Jurkat, Clone E6-1 (cell line): ENCODE results near the gene AGAP1.

Experiments used
- DNase-seq: peaks from one replicate; pipeline ENCODE4 v3.0.0-alpha.2; 2011; ENCODE audit warnings: low read depth, low spot score
- H3K4me3 ChIP-seq: 2 replicates; pipeline ENCODE4 v1.5.1; 2011; ENCODE audit warnings: mild to moderate bottlenecking, low read length, control low read depth, moderate library complexity

AGAP1 gene

DNA sequence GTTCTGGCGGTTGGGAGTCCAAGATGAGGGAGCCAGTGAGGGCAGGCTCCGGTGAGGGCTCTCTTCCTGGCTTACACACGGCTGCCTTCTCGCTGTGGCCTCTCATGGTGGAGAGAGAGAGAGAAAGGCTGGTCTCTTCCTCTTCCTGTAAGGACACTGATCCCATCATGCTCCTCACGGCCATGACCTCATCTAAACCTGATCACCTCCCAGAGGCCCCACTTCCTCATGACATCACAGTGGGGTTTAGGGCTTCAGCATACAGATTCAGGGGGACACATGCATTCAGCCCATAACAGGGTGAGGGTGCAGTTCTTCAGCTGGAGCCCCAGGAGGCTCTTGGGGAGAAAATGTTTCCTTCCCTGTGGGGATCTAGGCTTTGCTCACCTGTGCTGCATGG, 29.2 kb downstream of the AGAP1 start:
- H3K4me3 ChIP-seq, result no peak overlapping the region
- no peak for DNase-seq

DNA sequence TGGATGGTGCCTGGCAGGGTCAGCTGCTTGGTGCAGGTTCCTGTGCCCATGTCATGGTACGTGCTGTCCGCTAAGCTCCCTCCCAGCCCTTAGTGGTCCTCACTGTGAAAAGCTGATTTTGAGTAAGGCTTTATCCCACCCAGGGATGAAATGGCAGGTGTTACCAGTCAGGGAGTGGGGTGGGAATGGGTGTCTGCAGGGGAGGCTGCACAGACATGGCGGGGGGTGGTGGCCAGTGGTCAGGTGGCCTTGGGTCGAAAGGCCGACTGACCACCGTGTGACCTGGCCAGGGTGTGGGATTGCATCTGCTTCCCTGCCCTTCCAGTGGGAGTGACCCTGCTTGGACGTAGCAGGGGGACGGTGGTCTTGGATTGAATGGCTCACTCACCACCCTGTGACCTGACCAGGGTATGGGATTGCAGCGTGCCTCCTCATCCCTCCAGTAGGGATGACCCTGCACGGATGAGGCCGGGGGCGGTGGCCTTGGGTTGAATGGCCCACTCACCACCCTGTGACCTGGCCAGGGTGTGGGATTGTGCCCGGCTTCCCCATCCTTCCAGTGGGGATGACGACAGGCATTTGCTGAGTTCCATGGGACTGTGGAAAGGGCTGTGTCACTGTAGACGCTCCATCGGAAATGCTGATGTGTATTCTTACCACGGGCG, 29.8 kb downstream of the AGAP1 start:
- no peak for DNase-seq
- H3K4me3 ChIP-seq, result no peak overlapping the region

DNA sequence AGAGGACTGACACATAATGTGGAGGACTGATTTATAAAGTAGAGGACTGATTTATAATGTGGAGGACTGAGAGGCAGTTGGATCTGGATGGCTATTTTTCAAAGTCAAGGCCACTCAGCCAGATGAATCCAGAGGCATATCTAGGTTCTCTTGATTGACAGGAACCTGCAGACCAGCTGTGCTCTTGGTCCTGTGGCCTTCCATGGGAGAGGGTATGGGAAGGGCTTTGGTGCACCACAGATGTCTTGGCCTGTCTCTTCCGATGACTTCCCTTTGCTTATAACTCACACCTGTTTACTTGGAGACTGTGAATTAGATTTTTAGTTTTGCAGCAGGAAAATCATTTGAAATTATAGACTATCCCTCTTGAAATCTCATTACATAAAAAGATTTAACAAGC, 32.3 kb downstream of the AGAP1 start:
- DNase-seq, result no peak

DNA sequence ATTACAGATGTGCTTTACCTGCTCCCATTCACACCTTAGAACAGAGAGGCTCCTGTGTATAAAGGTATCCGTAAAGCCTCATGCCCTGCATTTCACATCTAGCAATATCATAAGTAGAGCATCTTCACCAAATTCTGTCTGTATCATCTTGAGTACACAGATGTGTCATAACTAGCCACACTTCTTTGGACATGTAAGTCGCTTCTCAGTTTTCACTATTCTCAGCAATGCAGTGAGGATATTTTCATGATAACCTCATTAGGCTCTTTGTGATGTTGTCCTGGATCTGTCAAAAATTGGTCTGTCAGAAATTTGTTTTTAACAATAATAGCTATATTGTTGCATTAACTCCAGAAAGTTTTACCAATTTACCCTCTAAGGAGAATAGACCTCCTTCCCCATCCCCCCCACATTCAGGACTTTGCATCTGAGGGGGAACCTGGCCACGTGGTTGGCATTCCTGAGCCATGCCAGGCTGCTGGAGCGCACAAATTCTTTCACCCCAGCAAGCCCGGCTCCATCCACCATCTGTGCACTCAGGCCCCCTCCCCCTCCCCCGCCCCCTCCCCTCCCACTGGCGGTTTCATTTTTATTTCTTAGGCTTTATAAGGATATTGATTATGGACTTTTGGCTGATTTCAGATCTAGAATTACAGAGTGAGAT, 34.1 kb downstream of the AGAP1 start:
- no peak for DNase-seq
- no peak overlapping the region for H3K4me3 ChIP-seq

More for the DNA sequence above, 32.3 kb downstream of the AGAP1 start:
- H3K4me3 ChIP-seq, result no peak overlapping the region

DNA sequence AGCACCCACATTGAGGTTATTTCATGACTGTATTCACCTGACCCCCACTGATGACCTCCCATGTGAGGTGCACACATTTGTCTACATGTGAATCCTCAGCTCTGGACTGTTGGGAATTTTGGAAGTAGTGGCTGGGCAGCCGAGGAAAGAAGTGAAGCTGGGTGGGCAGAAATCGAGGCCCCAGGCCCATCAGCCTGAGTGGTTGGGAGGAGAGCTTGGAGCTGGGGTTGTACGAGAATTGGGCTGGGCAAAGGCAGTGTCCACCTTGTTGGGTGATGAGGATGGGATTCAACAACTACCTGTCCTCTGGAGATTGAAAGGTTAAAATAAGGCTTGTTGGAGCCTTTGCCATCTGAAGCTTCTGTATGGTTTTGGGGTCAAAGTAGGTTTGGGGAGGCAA, 35.8 kb downstream of the AGAP1 start:
- no peak overlapping the region for H3K4me3 ChIP-seq
- DNase-seq, result no peak

DNA sequence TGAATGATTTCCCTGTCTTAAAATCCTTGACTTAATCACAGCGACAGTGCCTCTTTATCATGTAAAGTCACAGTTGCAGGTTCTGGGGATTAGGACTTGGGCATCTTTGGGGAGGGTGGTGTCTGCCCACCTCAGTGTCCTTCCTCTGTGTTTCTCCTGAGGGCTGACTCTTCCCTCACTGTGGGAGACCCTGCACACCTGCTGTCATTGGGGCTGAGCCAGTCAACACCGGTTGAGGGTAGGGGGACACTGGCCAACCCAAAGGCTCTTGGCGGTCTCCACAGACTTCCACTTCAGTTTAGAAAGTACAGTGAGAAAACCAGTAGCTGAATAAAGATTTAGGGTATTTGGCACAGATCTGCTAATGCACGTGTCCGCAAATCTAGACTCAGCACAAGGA, 36.9 kb downstream of the AGAP1 start:
- no peak overlapping the region for H3K4me3 ChIP-seq
- DNase-seq, result no peak

DNA sequence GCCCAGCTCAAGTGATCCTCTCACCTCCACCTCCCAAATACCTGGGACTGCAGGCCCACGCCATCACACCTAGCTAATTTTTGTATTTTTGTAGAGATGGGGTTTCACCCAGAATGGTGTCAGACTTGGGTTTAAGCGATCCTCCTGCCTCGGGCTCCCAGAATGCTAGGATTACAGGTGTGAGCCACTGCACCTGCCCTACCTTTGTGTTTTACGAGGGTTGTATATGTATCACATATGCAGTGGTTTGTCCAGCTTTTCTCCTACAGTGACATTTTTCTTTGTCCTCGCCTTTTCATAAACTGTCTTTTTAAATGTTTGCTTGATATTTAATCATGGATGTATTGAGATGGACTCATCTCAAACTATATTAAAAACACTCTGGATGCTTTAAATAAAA, 38.5 kb downstream of the AGAP1 start:
- DNase-seq, result no peak

DNA sequence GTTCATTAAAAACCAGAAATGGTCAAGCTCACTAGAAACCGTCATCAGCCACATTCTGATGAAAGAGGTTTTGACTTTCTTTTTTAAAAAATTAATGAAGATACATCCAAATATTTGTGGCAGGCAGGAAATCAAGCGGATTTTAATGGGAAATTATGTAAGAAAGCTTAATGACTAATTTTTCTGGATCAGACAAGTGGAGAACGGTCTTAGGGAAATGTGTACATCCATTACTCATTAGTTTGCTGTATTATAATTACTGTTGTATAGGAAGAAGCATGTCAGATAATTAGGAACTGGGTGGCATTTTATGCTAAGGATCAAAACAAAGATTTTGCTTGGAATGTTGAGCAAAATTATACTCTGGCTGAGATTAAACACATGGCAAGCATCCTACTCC, 39.4 kb downstream of the AGAP1 start:
- no peak for DNase-seq
- no peak overlapping the region for H3K4me3 ChIP-seq

More for the DNA sequence above, 38.5 kb downstream of the AGAP1 start:
- no peak overlapping the region for H3K4me3 ChIP-seq

DNA sequence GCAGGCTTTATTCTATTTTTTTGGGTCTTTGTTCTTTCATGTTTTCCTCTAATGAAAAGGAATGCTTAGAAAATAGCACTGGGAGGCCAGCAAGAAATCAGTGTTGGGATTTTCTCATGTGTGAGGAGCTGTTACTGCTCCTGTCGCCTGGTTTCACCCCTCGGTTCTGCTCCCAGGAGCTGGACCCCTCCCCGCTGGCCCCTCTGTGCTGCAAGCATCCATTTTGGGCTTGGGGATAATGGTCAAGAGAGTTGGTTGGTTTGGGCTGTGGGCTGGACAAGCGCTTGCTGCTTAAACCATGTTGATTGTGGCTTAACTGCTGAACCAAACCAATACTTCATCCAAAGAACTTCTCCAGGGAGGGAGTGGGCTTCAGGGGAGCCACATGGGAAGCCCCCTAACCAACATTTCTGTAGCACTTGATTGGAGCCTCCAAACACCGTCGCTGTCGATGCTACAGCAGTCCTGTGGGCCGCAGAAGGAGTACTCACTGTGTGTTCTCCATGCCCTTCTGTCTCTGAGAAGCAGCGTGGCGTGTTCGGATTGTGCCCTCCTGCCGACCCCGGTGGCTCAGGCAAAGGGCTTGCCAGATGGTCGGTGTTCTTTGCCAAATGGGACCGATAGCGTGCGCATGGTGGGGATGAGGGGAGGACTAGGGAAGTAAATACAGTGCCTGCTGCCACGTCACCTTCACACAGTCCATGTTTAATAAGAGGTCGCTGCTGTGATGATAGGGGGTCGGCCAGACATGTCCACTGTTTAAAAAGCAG, 40.0 kb downstream of the AGAP1 start:
- H3K4me3 ChIP-seq, result no peak overlapping the region
- DNase-seq, result no peak

DNA sequence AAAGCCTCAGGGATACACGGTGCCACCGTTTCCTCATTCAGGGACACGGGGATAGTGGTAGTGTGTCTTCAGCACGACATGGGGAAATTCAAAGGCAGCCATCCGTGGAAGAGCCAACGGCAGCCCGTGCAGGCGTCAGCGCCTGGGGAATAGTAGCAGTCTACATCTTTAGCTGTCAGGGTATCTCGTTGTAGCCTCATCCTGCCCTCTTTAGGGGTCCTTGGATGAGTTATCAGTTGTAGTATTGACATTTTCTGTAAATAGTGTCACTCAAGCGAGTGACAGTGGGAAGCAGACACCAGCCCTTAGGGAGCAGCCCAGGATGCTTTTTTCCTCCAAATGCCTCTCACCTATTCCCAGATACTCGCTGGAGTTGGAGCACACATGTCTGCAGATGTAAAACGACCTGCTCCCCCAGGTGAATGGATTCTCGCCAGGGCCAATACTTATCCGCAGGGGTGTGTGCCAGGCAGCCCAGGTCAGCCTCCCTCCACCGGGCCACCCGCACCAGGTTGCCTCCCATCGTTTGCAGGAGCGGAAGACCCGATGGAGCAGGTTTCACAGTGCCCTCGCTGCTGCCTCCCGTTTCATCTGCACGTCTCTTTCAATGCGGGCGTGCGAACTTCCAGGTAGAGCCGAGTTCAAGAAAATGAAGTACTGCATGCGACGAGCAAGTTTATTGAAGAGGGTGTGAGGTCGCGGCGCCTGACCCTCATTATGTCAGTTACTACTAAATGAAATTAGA, 41.0 kb downstream of the AGAP1 start:
- DNase-seq, result no peak
- H3K4me3 ChIP-seq, result no peak overlapping the region

DNA sequence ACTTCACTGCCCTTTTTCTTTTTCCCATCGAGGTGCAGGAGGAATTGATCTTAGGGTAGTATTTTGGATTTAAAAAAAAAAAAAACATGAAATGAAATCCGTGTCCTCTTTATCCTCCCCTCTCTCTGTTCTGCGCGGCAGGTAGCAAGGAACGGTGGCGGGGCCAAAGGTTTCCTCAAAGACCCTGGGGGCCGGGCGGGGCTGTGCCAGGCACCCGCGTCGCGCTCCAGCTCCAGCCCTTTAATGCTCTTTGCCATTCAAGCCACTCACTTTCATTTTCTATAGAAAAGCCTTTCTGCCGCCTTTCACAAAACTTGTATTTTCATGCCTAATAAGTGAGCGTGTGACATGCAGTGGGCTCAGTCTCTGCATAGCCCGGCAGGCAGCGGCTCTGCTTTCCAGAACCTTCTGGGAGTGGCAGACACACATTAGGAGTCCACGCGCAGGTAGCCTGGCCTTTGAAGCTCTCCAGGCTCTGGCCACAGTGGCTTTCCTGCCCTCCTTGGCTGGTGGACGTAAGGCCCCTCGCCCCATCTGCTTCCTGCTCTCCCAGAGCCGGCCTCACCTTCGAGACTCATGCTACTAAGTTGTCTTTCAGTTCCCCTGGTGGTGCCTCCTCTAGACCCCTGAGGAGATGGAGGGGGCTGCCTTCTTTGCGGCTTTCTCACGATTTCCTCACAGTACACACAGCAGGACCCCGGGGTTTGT, 41.7 kb downstream of the AGAP1 start:
- no peak overlapping the region for H3K4me3 ChIP-seq
- DNase-seq, result no peak

DNA sequence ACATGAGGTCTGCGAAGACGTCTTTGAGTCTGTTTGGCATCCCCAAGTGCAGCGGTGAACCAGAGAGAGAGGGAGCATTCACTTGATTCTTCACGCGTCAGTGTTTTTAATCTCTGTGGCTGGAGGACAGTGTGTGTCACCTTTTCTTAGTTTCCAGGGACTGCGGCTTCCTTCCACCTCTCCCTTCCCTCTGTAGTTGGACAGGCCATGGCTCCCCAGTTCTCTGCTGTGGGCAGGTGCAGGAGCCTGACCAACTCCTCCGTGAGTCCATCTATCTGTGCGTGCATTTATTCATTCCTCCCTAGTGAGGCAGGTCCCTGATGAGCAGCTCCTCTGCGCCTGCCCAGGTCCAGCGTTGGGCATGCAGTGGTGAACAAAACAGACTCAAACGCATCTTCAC, 42.9 kb downstream of the AGAP1 start:
- DNase-seq, result no peak
- no peak overlapping the region for H3K4me3 ChIP-seq

DNA sequence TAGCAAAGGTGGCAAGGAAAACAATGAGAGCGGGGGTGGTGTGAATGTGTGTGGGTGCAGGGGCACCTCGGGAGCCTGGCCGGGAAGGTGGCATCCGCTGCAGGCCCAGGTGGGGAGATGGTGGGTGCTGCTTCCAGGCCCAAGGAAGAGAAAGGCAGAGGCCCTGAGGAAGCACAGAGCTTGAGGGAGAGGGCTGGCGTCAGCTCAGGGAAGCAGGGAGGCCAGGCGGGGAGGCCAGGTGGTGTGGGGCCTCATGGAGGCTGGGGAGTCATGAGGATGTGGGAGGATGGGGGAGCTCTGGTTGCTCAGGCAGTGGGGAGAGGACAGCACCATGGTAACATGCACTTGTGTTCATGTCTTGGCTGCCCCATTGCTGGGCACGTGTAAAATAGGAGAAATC, 43.3 kb downstream of the AGAP1 start:
- no peak for DNase-seq
- no peak overlapping the region for H3K4me3 ChIP-seq

DNA sequence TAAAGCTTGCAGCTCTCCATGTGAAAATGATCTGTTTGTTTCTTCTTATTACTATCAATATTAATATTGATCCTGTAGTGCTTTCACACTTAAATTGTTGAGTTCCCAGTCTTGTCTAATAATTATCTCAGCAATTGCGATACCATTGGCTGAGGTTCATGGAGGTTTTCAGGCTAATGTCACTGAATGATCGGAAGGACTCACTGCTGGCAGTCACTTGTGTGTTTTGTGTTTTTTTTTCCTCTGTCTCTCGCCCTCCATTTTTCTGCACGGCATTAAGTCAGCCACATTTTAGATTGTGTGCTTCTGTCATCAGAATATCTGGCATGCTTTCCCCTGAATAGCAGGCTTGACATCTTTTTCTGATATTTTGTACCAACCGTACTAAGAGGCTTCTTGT, 43.7 kb downstream of the AGAP1 start:
- no peak for DNase-seq
- no peak overlapping the region for H3K4me3 ChIP-seq

DNA sequence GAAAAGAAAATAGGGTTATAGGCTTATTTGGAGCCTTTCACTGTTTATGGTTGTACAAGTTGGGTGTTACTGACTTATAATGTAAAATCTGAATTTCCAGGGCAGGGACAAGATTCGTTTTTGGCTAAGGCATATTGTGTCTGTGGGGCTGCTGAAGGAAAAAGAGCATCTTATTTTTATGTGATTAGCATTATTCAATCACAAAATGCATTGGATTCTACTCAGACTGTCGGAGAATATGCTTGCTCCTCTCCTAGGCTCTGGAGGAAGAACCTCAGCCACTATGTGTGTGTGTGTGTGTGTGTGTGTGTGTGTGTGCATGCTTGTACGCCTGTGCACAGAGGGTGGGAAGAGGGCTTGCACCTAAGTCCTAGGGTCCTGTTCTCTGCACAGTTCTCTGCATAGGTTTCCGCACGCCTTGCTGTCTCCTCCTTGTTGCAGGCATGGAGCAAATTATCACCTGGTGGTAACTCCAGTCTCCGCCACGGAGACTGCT, 44.3 kb downstream of the AGAP1 start:
- DNase-seq, result no peak
- H3K4me3 ChIP-seq, result no peak overlapping the region

DNA sequence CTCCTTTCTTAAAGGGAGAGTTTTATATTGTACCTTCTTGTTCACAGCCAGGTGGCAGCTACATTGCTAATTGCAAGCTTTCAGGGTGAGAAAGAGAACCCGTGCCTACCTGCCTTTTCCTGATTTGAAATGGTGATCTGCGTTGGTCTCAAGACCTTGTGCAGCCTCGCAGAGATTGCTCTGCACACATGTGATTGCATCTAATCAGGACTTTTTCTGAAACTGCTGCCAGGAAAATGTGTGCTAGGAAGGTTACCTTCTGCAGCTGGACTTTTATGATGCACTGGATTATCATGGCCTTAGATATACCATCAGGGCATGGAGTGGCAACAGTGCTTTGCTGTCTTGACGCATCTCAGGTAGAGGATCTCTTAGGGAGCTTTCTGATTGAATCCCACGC, 45.1 kb downstream of the AGAP1 start:
- H3K4me3 ChIP-seq, result no peak overlapping the region
- DNase-seq, result no peak

DNA sequence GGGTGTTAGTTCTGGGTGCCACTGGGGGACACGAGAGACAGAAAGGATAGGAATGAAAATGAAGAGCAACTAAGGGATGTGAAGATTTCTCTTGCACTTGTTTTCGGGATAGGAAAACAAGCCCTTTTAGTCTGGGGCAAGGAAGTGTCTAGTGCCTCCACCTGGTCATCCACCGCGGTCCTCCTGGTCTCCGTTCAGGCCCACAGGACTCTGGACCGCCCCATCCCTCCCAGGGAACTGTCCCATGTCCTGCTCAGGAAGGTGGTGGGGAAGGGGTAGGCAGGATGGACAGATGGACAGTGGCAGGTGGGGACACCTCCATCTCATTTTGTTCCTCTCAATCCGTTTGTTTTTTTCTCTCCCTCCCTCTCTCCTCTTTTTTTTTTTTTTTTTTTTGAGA, 45.9 kb downstream of the AGAP1 start:
- H3K4me3 ChIP-seq, result no peak overlapping the region
- no peak for DNase-seq

DNA sequence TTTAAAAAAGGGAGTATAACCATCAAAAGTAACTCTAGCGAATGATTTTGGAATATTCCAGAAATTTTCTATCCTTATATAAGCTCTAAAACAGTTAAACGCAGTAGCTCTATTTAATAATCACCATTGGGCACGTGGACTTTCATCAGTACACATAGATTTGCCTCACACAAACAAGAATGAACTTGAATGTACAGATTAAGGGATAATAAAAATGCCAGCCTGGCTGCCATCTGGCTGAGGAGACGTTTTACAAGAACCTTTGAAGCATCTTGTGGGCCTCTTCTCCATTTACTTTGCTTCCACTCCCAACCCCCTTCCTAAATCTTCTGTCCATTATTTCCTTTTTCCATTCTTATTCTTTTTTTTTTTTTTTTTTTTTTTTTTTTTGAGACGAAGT, 47.2 kb downstream of the AGAP1 start:
- no peak overlapping the region for H3K4me3 ChIP-seq
- DNase-seq, result no peak
